ENCODE measurements around the gene FSIP1. TPM values are rescaled to one million over a fixed set of nuclear protein-coding genes. Genes with fewer than 3 reads are reported as not detected.

Gene FSIP1
- total and polyA plus RNA-seq, 7 donors = 1.1 to 12.6 (median 1.4) TPM

- DNase-seq = no peak
- Histone ChIP-seq H3K9me3 (no peaks in the 10 kb centered on the region), H3K27me3 (no peaks in the 10 kb centered on the region), H3K4me1 (peaks cover 0 to 17% (median 11%) of the 10 kb centered on the region in 4 donors), H3K27ac (peak overlapping the region in 1 of 4 donors; percentile 42), H3K4me3 (no peak overlapping the region), H3K36me3 (peaks cover 0 to 21% (median 11%) of the 10 kb centered on the region in 4 donors)
- 78 to 95% methylated on average over 2 of the region's 2 CpGs for WGBS, 2 donors
- TF ChIP-seq POLR2A (IDR thresholded peaks at IDR 0.05) = no peak
- no peak for TF ChIP-seq CTCF (IDR thresholded peaks at IDR 0.05)
- TF ChIP-seq POLR2AphosphoS5 (IDR thresholded peaks at IDR 0.05) = no peak
- TF ChIP-seq EP300 (IDR thresholded peaks at IDR 0.05) = no peak
- intact Hi-C loops (cut with DNase I) = no loop called here
Measured at GRCh38 chr15:39599871-39600270, 182.8 kb downstream of the FSIP1 start.

- no peak for DNase-seq
- peak overlapping the region; percentile 22 to 55 (median 45) for H3K27ac ChIP-seq
- H3K4me3 ChIP-seq = no peak overlapping the region
- WGBS, 2 donors = 33 to 69% methylated on average over 12 of the region's 12 CpGs
- intact Hi-C loops (cut with DNase I) = no loop called here
- peaks cover 4 to 28% (median 15%) of the 10 kb centered on the region in 4 donors for H3K36me3 ChIP-seq
- TF ChIP-seq CTCF (IDR thresholded peaks at IDR 0.05) = no peak
- no peak for TF ChIP-seq POLR2AphosphoS5 (IDR thresholded peaks at IDR 0.05)
- TF ChIP-seq EP300 (IDR thresholded peaks at IDR 0.05) = no peak
- no peak for TF ChIP-seq POLR2A (IDR thresholded peaks at IDR 0.05)
- H3K9me3 ChIP-seq = no peaks in the 10 kb centered on the region
- peaks cover 0 to 23% (median 12%) of the 10 kb centered on the region in 4 donors for H3K4me1 ChIP-seq
- no peaks in the 10 kb centered on the region for H3K27me3 ChIP-seq
Measured at GRCh38 chr15:39598958-39599845, 183.4 kb downstream of the FSIP1 start.

- Histone ChIP-seq H3K36me3 (peaks cover 11 to 37% (median 24%) of the 10 kb centered on the region in 4 donors), H3K27ac (peak overlapping the region; percentile 37 to 55 (median 45)), H3K27me3 (no peaks in the 10 kb centered on the region), H3K9me3 (no peaks in the 10 kb centered on the region), H3K4me1 (peaks cover 0 to 31% (median 17%) of the 10 kb centered on the region in 4 donors), H3K4me3 (no peak overlapping the region)
- 13 to 55% methylated on average over 3 of the region's 3 CpGs for WGBS, 2 donors
- TF ChIP-seq POLR2A (IDR thresholded peaks at IDR 0.05) (peak in 1 of 2 donors; percentile 20), CTCF (IDR thresholded peaks at IDR 0.05) (no peak), POLR2AphosphoS5 (IDR thresholded peaks at IDR 0.05) (peak in 1 of 4 donors; percentile 18), EP300 (IDR thresholded peaks at IDR 0.05) (no peak)
- intact Hi-C loops (cut with DNase I) = no loop called here
- DNase-seq = no peak
Measured at GRCh38 chr15:39598186-39598850, 184.3 kb downstream of the FSIP1 start.

GRCh38 chr15:39597751-39598185 lies 184.9 kb downstream of the FSIP1 start:
- 35 to 75% methylated on average over 6 of the region's 6 CpGs for WGBS, 2 donors
- no peak for DNase-seq
- H3K9me3 ChIP-seq = no peaks in the 10 kb centered on the region
- H3K27me3 ChIP-seq = no peaks in the 10 kb centered on the region
- no peak overlapping the region for H3K4me3 ChIP-seq
- intact Hi-C loops (cut with DNase I) = no loop called here
- peaks cover 0 to 37% (median 18%) of the 10 kb centered on the region in 4 donors for H3K4me1 ChIP-seq
- peak overlapping the region; percentile 37 to 55 (median 45) for H3K27ac ChIP-seq
- peaks cover 17 to 42% (median 29%) of the 10 kb centered on the region in 4 donors for H3K36me3 ChIP-seq
- TF ChIP-seq POLR2A (IDR thresholded peaks at IDR 0.05) (no peak), POLR2AphosphoS5 (IDR thresholded peaks at IDR 0.05) (peak in 2 of 4 donors; percentile 16 to 45)

DNA sequence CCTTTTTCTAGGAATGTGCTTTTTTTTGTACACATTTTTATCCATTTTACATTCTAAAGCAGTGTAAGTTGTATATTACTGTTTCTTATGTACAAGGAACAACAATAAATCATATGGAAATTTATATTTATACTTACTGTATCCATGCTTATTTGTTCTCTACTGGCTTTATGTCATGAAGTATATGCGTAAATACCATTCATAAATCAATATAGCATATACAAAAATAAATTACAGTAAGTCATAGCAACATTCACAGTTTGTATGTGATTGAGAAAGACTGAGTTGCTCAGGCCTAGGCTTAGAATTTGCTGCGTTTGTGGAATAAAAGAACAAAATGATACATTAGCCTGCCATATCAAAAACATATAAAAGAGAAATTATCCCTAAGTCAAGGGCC lies 185.3 kb downstream of the FSIP1 start:
- no peak overlapping the region for H3K4me3 ChIP-seq
- TF ChIP-seq POLR2AphosphoS5 (IDR thresholded peaks at IDR 0.05) (peak in 1 of 4 donors; percentile 19), POLR2A (IDR thresholded peaks at IDR 0.05) (no peak)
- H3K36me3 ChIP-seq = peaks cover 17 to 47% (median 34%) of the 10 kb centered on the region in 4 donors
- DNase-seq = no peak
- H3K9me3 ChIP-seq = no peaks in the 10 kb centered on the region
- WGBS, 2 donors = 36 to 75% methylated on average over 2 of the region's 2 CpGs
- no peaks in the 10 kb centered on the region for H3K27me3 ChIP-seq
- intact Hi-C loops (cut with DNase I) = no loop called here
- H3K27ac ChIP-seq = peak overlapping the region; percentile 37 to 55 (median 45)
- H3K4me1 ChIP-seq = peaks cover 0 to 41% (median 18%) of the 10 kb centered on the region in 4 donors

Data from sigmoid colon (tissue), 7 donors.